Neural progenitor cell (in vitro differentiated cells): ENCODE data around the gene SLC37A4.

Experiments used
- CTCF ChIP-seq: fragments of 200-600 bp; sonication (generic); IDR thresholded peaks from 2 replicates; pipeline ENCODE4 v1.5.1; 2017; ENCODE audit warnings: antibody characterized with exemption, mild to moderate bottlenecking
- EZH2 ChIP-seq: fragments of 200-600 bp; sonication (generic); IDR thresholded peaks from 2 replicates; pipeline ENCODE4 v1.6.1; 2017; ENCODE audit warnings: antibody characterized with exemption, mild to moderate bottlenecking, moderate library complexity
- EZH2phosphoT487 ChIP-seq: fragments of 200-600 bp; sonication (generic); IDR thresholded peaks from 2 replicates; pipeline ENCODE4 v1.6.1; 2017; ENCODE audit warnings: antibody characterized with exemption

- TF ChIP-seq CTCF (no peak), EZH2phosphoT487 (no peak), EZH2 (no peak)
Measured at GRCh38 chr11:119047205-119047604, 16.5 kb upstream of the SLC37A4 start.
